Vagina (tissue), 2 donors: ENCODE data around the gene PON1. TPM values are rescaled to one million over a fixed set of nuclear protein-coding genes. Genes with fewer than 3 reads are reported as not detected.

Experiments
- DNase-seq, 2 donors: peaks; one replicate each; pipeline ENCODE4 v3.0.0-alpha.2; 2017; ENCODE audit errors: extremely low spot score in 2 of 2
- H3K27ac ChIP-seq: fragments of 200-600 bp; sonication (generic); one replicate; pipeline ENCODE4 v1.5.1; 2019
- H3K27me3 ChIP-seq: fragments of 200-600 bp; sonication (generic); one replicate; pipeline ENCODE4 v1.5.1; 2019
- H3K36me3 ChIP-seq, 2 donors: fragments of 200-600 bp; sonication (generic); one replicate each; pipeline ENCODE4 v1.5.1; 2017 to 2019
- H3K4me1 ChIP-seq: fragments of 200-600 bp; sonication (generic); one replicate; pipeline ENCODE4 v1.5.1; 2019
- H3K4me3 ChIP-seq, 2 donors: fragments of 200-600 bp; sonication (generic); 1 replicate in 1 of 2; 2 replicates in 1 of 2; pipeline ENCODE4 v1.5.1; 2016 to 2019
- H3K9me3 ChIP-seq: fragments of 200-600 bp; sonication (generic); one replicate; pipeline ENCODE4 v1.5.1; 2019
- CTCF ChIP-seq, 3 experiments: fragments of 450-650 bp in 2 of 3; fragments of 200-600 bp in 1 of 3; sonication (generic) in 1 of 3; IDR thresholded peaks; one replicate each; pipeline ENCODE4 v1.5.1; 2017 to 2019; ENCODE audit warnings: antibody characterized with exemption in 3 of 3, mild to moderate bottlenecking in 2 of 3, moderate library complexity in 2 of 3
- POLR2A ChIP-seq, 2 donors: fragments of 450-650 bp; IDR thresholded peaks; one replicate each; pipeline ENCODE4 v1.6.1; 2017; ENCODE audit warnings: antibody characterized with exemption in 2 of 2, mild to moderate bottlenecking in 2 of 2, moderate library complexity in 2 of 2
- POLR2AphosphoS5 ChIP-seq, 2 donors: sonication (generic); formaldehyde crosslinking; IDR thresholded peaks; one replicate each; pipeline ENCODE4 v1.9.0; 2017; ENCODE audit warnings: antibody characterized with exemption in 2 of 2, mild to moderate bottlenecking in 2 of 2, low read depth in 1 of 2; ENCODE audit not compliant: insufficient read depth in 1 of 2
- intact Hi-C: fragments of 100-400 bp; cut with DNase I; formaldehyde crosslinking; loops from one replicate; pipeline ENCODE4 v1.15.1; 2023
- small RNA-seq: library from RNA; depleted of rRNA; stranded (forward); fragments of <200 nt; gene quantifications from one replicate; pipeline ENCODE3, GENCODE V24; 2016
- total RNA-seq: library from RNA; depleted of rRNA; stranded (reverse); fragments of >200 nt; gene quantifications from one replicate; pipeline ENCODE4 v1.2.3, GENCODE V29; 2016

Gene PON1
- total RNA-seq, 1 donor from 2014 or later = not detected

GRCh38 chr7:95261895-95262415 is 62.4 kb downstream of the PON1 start:
- intact Hi-C loops = no loop called here
- no peak overlapping the region for H3K4me3 ChIP-seq
- no peaks in the 10 kb centered on the region for H3K4me1 ChIP-seq
- TF ChIP-seq POLR2AphosphoS5 (IDR thresholded peaks at IDR 0.05; ENCODE audit: insufficient read depth in 1 of 2, low read depth in 1 of 2) (no peak), CTCF (IDR thresholded peaks at IDR 0.05) (no peak), POLR2A (IDR thresholded peaks at IDR 0.05) (no peak)
- H3K36me3 ChIP-seq = no peaks in the 10 kb centered on the region
- H3K9me3 ChIP-seq = no peaks in the 10 kb centered on the region
- no peak for DNase-seq
- H3K27me3 ChIP-seq = no peaks in the 10 kb centered on the region
- no peak overlapping the region for H3K27ac ChIP-seq

- Histone ChIP-seq H3K4me1 (no peaks in the 10 kb centered on the region), H3K36me3 (no peaks in the 10 kb centered on the region), H3K9me3 (no peaks in the 10 kb centered on the region), H3K27ac (no peak overlapping the region), H3K27me3 (no peaks in the 10 kb centered on the region), H3K4me3 (no peak overlapping the region)
- DNase-seq = no peak
- TF ChIP-seq POLR2AphosphoS5 (IDR thresholded peaks at IDR 0.05; ENCODE audit: insufficient read depth in 1 of 2, low read depth in 1 of 2) = no peak
- TF ChIP-seq CTCF (IDR thresholded peaks at IDR 0.05) = no peak
- TF ChIP-seq POLR2A (IDR thresholded peaks at IDR 0.05) = no peak
- intact Hi-C loops = no loop called here
These were observed 68.6 kb downstream of the PON1 start for GRCh38 chr7:95255691-95256090.

GRCh38 chr7:95253986-95254385 is 70.3 kb downstream of the PON1 start:
- no peak overlapping the region for H3K27ac ChIP-seq
- intact Hi-C loops = no loop called here
- no peaks in the 10 kb centered on the region for H3K36me3 ChIP-seq
- H3K4me3 ChIP-seq = no peak overlapping the region
- H3K27me3 ChIP-seq = no peaks in the 10 kb centered on the region
- H3K4me1 ChIP-seq = no peaks in the 10 kb centered on the region
- no peak for TF ChIP-seq POLR2AphosphoS5 (IDR thresholded peaks at IDR 0.05; ENCODE audit: insufficient read depth in 1 of 2, low read depth in 1 of 2)
- no peak for TF ChIP-seq POLR2A (IDR thresholded peaks at IDR 0.05)
- TF ChIP-seq CTCF (IDR thresholded peaks at IDR 0.05) = no peak
- H3K9me3 ChIP-seq = no peaks in the 10 kb centered on the region
- no peak for DNase-seq

- Histone ChIP-seq H3K4me3 (no peak overlapping the region), H3K9me3 (no peaks in the 10 kb centered on the region), H3K27ac (no peak overlapping the region), H3K27me3 (no peaks in the 10 kb centered on the region), H3K4me1 (no peaks in the 10 kb centered on the region), H3K36me3 (no peaks in the 10 kb centered on the region)
- intact Hi-C loops = no loop called here
- no peak for DNase-seq
- TF ChIP-seq POLR2AphosphoS5 (IDR thresholded peaks at IDR 0.05; ENCODE audit: insufficient read depth in 1 of 2, low read depth in 1 of 2) (no peak), POLR2A (IDR thresholded peaks at IDR 0.05) (no peak), CTCF (IDR thresholded peaks at IDR 0.05) (no peak)
These were observed 72.4 kb downstream of the PON1 start for GRCh38 chr7:95251966-95252365.

- Histone ChIP-seq H3K36me3 (no peaks in the 10 kb centered on the region), H3K9me3 (no peaks in the 10 kb centered on the region), H3K27ac (no peak overlapping the region), H3K4me3 (no peak overlapping the region), H3K27me3 (no peaks in the 10 kb centered on the region), H3K4me1 (no peaks in the 10 kb centered on the region)
- no peak for DNase-seq
- intact Hi-C loops = no loop called here
- TF ChIP-seq POLR2AphosphoS5 (IDR thresholded peaks at IDR 0.05; ENCODE audit: insufficient read depth in 1 of 2, low read depth in 1 of 2) (no peak), CTCF (IDR thresholded peaks at IDR 0.05) (no peak), POLR2A (IDR thresholded peaks at IDR 0.05) (no peak)
These were observed 73.8 kb downstream of the PON1 start for GRCh38 chr7:95250571-95250970.

Small RNA genes within 50 kb of the gene (small RNA-seq; reads per million reads assigned to genes)
- not detected for gene AC004022.2

Other genes starting within 250 kb of the PON1 start
- gene PON3, start 71.8 kb upstream of the PON1 start, total RNA-seq = 3.9 TPM
- 77.3 TPM for gene PON2, start 110.5 kb upstream of the PON1 start, total RNA-seq
- 0.25 TPM for gene ASB4, start 161.4 kb upstream of the PON1 start, total RNA-seq